DLD1 (cell line): ENCODE measurements around the gene CHMP5.

ENCODE experiments used
- in situ Hi-C: cut with HindIII; loops from 2 replicates; pipeline ENCODE4 v1.10.0; 2017; ENCODE audit warnings: low sequenced_read_pairs

CHMP5 gene

GRCh38 chr9:33264473-33265177 is at the start of gene CHMP5, which contains the start of gene BAG1:
Gene CHMP5 (plus strand): TSS chr9:33265049. CDS start chr9:33265079, 30 bp downstream.
Gene BAG1 (minus strand): TSS chr9:33264708.
- in situ Hi-C loops, result no loop called here

GRCh38 chr9:33220681-33221567 is 43.9 kb upstream of the CHMP5 start:
- in situ Hi-C loops, result no loop called here

- in situ Hi-C loops, result no loop called here
Measured at GRCh38 chr9:33221568-33221884, 43.3 kb upstream of the CHMP5 start.

DNA sequence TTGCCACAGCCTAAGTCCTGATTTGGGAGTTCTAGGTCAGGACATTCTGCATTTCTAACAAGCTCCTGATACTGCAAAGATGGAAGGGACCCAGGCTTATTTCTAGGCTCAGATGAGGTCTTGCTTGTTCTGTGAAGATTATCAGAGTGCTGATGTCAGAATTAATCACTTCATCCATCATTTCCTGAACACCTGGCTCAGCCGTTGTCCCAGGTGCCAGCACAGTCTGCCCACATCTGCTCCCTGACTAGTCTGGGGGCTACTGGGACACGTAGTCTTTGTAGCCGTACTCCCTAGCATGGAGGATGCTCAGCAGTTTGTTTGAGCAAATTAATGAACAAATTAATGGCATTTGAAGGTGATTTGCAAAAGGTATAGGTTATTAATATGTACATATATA is 42.8 kb upstream of the CHMP5 start:
- in situ Hi-C loops, result no loop called here

- in situ Hi-C loops, result no loop called here
Measured at GRCh38 chr9:33223696-33224095, 41.2 kb upstream of the CHMP5 start.

DNA sequence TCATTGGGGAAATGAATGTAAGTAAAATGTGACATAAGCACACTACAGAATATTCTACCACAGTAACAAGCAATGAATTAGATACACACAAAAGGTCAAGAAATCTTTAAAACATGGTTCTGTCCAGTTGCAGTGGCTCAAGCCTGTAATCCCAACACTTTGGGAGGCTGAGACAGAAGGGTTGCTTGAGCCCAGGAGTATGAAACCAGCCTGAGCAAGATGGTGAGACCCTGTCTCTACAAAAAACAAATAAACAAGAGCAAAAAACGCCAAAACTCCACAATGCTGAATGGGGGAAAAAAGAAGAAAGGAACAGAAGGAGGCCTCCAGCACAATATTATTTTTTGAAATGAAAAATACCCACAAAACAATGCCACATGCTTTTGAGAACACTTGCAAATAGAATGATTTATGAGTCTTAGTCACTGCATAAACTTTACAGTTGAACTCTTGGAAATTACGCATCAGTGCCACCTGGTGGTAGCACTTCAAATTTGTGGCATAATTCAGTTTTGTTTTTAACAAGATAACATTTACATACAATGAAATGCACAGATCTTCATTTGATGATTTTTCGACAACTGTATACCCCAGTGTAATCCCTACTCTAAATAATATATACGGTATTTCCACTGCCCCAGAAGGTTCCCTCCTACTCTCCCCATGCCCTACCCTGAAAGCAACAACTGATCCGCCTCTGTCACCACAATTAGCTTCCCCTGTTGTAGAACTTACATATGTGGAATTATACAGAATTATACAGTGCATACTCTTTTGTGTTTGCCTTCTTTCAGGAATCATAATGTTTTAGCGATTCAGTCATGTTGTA is 39.3 kb upstream of the CHMP5 start:
- in situ Hi-C loops, result no loop called here

DNA sequence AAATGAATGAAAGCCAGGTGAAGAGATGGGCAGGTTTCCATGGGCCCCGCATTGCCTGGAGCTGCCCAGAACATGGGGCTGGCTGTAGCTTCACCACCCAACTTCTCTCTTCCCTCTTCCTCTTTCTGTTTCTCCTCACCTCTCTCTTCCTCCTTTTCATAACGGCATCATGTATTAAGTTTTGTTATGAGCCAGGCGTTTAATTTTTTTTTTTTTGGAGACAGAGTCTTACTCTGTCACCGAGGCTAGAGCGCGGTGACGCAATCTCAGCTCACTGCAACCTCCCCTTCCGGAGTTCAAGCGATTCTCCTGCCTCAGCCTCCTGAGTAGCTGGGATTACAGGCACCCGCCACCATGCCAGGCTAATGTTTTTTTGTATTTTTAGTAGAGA is 37.8 kb upstream of the CHMP5 start:
- in situ Hi-C loops, result no loop called here

GRCh38 chr9:33227741-33228140 is 37.1 kb upstream of the CHMP5 start:
- in situ Hi-C loops, result no loop called here

DNA sequence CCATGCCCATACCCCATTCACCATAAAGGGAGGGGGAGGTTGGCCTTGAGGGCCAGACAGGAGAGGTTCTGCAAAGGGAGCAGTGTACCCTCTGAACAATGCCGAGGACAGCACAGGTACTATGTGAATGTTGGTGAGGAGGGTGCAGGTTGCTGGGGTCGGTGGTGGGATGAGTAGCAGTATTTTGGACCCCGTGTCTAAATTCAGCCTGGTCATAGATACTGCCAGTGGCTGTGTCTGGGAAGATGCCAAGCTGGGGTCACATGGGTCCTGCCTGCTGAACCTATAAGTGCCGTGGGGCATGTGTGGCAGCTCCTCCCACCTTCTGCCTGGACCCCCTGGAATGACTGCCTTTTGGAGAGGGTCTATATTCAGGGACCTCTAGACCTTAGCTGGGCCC is 36.2 kb upstream of the CHMP5 start:
- in situ Hi-C loops, result no loop called here

DNA sequence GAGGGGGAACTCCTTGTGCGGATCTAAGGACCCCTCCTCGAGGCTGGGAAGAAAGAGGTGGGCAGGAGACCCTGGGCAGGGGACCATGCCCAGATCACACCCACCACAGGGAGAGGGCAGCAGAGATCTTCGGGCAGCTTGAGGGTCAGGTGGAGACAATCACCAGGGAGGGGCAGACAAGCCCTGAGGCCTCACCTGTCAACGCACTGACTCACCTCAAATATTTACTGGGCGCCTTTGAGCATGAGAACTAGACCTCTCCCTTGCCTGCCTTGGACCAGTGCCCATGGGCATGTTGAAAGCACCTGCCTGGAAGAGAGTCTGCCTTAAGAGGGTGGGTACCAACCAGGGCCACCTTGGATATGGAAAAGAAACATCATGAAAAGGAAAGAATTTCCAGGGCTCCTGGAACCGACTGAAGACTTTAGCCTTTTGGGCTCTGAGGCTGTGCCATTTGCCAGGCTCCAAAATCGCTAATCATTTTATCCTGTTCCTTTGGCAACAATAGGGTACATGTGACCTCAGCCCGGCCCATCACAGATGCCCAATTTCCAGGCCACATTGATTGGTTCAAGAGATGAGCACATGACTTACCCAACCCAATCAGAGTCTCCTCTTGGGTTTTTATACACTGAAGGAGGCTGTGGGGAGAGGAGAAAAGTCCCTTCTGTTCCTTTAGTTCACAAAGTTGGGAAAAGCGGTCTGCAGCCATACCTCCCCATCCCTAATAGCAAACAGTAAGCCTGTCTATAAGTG is 35.3 kb upstream of the CHMP5 start:
- in situ Hi-C loops, result no loop called here

DNA sequence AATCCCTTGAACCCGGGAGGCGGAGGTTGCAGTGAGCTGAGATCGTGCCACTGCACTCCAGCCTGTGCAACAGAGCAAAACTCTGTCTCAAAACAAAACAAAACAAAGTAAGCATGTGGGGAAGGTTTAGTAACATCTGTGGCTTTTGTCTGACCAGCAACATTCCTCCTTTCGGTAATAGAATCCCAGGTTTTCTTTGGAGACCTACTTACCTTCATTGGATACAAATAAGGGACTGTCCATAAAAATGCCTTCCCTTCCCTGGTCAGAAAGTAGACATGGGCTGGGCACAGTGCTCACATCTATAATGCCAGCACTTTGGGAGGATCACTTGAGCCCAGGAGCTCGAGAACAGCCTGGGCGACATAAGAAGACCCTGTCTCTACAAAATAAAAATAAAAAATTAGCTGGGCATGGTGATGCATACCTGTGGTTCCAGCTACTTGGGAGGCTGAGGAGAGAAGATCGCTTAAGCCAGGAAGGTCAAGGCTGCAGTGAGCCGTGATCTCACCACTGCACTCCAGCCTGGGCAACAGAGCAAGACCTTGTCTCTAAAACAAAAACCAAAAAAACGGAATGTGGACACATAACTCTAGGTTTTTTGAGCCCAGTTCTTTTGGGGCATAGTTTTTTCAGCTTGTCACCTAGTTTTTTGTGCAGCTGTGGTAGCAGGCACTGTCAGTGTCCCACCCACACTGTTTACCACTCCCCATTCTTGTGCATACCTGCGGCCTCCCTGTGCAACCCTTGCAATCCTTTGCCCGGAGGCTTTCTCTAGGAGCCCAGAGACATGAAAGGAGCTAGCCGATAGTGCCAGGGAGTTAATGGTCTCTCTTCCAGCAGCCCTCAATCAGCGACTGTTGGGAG is 33.9 kb upstream of the CHMP5 start:
- in situ Hi-C loops, result no loop called here

- in situ Hi-C loops, result no loop called here
Measured at GRCh38 chr9:33231623-33231942, 33.3 kb upstream of the CHMP5 start.

- in situ Hi-C loops, result no loop called here
Measured at GRCh38 chr9:33232815-33233214, 32.0 kb upstream of the CHMP5 start.

DNA sequence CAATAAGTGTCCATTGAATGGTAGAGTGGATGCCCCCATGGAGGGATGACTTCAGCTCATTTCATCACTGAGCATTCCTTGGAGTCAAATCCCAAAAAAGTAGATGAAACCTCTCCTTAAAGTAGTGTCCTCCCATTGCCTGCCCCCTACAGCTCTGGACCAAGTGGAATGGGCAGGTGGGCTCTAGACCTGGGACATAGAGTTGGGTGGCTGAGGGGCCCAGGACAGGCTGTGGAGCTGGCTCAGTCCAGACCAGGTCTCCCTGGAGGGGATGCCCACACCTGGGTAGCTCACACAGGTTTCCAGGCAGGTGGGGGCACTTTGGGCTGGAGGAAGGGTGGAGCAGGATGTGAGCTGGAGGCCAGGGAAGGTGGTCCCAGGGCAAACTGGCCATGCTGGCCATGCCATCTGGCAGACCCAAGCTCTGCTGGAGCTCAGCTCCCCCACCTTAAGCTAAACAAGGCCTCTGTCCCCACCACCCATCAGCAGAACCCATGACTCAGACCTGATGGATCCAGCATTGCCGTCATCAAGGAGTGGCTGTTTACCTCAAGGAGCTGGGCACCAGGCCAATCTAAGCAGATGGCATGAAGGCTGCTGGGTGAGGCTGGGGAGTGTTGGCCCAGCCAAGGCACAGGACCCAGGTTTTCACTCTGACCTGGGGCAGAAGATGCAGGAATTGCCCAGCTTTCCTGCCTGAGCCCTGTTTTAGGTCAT is 31.1 kb upstream of the CHMP5 start:
- in situ Hi-C loops, result no loop called here

DNA sequence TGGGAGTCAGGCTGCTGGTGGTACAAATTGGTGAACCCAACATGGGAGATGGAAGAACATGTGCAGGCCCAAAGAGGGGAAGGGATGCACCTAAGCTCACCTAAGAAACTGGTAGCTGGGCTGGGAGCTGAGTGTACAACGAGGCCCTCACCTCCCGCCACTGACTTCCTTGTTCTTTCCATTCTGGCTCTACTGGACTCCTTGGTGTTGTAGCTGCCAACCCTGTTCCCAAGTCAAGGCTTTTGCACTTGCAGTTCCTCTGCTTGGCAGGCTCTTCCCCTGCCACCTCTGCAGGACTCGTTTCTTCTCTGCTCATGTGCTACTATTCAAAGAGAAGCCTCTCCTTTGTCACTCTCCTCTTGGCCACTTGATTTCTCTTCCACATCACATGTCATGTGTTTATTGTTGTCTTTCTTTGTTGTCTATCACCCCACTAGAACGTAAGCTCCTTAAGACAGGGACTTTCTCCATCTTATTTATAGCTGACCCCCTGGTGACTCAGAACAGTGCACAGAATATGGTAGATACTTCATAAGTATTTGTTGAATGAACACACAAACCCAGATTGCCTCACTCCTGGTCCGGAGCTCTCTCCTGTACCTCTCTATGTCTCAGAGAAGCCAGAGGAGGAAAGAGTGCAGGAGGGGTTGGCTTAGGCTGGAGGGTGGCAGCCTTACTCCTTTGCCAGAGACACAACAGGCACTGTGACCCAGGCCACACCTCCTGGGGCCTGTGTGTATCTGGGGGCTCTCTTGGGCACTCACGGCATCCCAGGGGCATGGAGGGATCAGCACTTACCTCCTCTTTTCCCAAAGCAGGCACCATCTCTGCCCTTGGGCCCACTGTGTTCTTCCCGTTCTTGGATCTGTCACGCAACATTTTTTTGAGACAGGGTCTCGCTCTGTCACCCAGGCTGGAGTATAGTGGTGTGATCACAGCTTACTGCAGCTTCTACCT is 30.1 kb upstream of the CHMP5 start:
- in situ Hi-C loops, result no loop called here

GRCh38 chr9:33236571-33236970 is 28.3 kb upstream of the CHMP5 start:
- in situ Hi-C loops, result no loop called here

GRCh38 chr9:33239921-33240320 is 24.9 kb upstream of the CHMP5 start, which contains the start of gene SPINK4:
Gene SPINK4 (plus strand): TSS chr9:33240167. CDS start chr9:33240209, 42 bp downstream.
- in situ Hi-C loops, result no loop called here

DNA sequence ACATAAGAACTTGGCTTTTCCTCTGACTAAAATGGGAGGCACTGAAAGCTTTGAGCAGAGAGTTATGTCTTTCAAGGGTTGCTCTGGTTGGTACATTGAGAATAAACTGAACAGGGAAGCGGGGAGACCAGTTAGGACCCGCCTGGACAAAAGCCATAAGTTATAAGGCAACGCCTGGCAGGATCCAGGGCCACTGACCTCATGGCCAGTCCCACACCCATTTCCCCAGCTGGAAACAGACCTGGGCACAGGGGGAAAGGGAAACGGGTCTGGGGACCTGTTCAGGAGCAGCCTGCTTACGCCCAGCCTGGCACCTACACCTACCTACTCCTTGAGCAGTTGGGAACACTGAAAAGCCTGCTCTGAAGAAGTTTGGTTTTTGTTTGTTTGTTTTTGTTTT is 23.6 kb upstream of the CHMP5 start:
- in situ Hi-C loops, result no loop called here
